Stimulated activated CD8-positive, alpha-beta memory T cell treated with anti-CD3 and anti-CD28 coated beads, Interleukin-4, amount 100 ng/mL, for 24 hours (primary cell): Measurements from ENCODE around the gene RDH8.

Experiments used
- DNase-seq: peaks from one replicate; pipeline ENCODE4 v3.0.0-alpha.2; 2020; ENCODE audit warnings: low read depth

Gene RDH8

DNA sequence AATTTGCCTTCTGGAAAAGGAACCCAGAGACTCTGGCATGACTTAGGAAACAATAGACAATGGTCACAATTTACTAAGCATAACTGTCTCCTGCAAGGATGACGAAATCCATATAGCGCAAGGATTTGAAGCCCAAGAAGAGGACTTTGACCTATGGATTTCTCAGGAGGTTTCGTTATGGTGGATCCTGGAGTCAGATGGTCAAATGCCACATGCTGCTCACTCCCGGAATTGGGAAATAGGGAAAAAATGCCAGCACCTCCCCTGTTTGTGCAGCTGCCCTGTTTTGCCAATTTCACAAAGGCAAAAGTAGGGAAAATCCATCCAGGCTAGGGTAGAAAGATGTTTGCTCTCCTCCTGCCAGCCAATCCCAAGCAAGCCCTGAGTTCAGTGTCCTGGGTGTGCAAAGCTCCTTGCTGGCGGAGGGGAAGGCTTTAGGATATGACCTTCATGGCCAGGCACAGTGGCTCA is 23.4 kb downstream of the RDH8 start:
- DNase-seq = no peak

DNA sequence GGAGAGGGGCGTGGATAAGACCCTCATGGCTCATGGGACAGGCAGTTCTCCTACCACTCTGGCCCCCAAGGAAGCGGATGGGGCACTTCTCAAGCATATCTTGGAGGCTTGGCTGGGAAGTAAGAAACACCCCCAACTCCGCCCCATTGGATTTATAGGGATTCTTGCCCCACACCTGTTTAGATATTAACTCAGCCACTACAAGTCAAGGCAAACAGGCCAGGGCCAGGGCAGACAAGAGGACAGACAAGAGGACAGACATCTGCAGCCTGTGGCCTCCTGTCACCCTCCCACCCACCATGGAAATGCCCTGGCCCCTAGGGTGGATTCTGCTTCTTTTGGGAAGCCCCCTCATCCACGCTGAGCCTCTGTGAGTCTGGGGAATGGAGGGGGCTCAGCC is 24.1 kb downstream of the RDH8 start:
- DNase-seq = no peak

DNA sequence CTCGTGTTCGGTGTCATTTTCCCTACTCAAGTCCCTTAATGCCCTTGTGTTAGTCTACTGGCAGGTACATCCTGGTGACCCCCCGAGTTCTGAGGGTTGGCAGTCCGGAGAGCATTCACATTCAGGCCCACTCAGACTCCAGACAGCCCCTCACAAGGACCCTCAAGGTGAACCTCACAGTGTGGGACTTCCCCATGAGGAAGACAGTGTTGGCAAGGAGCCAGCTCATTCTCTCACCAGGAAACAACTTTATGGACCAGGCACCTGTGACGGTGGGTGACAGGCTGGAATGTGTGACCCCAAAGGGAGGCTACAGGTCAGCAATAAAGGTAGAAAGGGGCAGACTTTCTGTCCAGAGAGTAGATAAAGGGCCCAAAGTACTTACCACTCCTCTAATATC is 24.5 kb downstream of the RDH8 start:
- no peak for DNase-seq

DNA sequence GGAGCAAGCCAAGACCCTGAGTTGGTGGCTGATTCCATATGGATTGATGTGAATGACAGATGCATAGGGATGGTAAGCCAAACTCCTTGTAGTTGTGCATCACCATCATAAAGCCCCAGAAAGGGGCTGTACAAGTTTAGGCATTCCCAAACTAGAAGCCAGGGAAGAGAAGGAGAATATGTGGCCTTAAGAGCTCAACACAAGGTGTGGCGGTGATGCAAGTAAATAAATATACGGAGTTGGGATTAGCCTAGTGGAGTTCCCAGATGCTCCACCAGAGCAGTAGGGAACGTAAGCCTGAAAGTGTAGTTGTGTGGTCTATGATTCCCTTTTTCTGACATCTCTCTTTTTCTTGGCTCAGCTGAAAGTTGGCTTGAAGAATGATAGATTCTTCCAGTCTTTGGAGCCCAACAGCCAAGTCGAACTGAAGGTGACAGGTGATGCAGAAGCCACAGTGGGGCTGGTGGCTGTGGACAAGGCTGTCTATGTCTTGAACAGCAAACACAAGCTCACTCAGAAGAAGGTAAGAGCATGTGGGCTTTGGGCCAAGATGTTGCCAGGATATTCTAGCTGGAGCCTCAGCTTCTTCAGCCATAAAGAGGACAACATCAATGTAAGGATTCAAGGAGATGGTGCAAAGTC is 30.1 kb downstream of the RDH8 start:
- DNase-seq = no peak

GRCh38 chr19:10044390-10044789 is 31.1 kb downstream of the RDH8 start:
- no peak for DNase-seq

GRCh38 chr19:10045371-10045770 is 32.1 kb downstream of the RDH8 start:
- no peak for DNase-seq

DNA sequence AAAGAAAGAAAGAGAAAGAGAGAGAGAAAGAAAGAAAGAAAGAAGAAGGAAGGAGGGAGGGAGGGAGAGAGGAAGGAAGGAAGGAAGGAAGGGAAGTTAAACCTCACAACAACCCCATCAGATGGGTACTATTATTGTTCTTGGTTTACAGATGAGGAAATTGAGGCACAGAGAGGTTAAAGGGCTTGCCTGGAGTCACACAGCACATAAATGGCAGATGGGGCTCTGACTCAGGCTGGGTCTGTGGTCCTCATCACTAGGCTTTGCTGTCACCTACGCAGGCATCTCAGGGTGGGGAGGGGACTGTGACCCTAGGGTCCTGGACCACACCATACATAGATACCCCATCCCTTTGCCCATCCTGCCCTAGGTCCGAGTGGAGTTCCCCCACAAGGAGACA is 36.3 kb downstream of the RDH8 start:
- no peak for DNase-seq

- no peak for DNase-seq
Measured at GRCh38 chr19:10052602-10053360, 39.5 kb downstream of the RDH8 start.

DNA sequence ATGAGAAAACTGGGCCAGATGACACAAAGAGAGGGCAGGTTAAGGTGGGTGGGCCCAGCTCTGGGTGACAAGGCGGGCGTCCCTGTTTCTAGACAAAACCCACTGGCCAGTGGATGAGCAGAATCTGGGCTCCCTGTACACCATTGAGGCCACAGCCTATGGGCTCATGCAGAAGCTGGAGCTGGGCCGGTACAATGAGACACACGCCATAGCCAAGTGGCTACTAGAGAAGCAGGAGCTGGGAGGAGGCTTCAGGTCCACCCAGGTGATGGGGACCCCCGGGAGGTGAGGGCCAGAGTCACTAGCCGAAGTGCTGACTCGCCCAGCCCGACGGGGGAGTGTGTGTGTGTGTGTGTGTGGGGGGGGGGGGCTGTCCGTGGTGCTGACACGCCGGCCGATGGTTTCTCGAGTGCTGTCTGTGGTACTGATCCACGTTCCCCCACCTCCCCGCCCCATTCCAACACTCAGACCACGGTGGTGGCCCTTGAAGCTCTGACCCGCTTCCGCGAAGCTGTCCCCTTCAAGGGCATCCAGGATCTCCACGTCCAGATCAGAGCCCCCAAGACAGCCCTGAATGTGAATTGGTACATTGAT is 48.5 kb downstream of the RDH8 start:
- DNase-seq = no peak

DNA sequence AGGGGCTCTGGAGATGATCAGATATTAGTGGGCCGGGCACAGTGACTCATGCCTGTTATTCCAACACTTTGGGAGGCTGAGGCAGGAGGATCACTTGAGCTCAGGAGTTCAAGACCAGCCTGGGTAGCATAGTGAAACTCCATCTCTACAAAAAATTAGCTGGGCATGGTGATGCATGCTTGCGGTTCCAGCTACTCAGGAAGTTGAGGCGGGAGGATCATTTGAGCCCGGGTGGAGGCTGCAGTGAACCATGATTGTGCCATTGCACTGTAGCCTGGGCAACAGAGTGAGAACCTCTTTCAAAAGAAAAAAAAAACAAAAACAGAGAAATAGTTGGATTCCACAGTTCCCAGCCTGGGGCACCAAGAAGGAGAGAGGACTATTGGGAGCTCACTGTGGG is 54.9 kb downstream of the RDH8 start:
- no peak for DNase-seq

DNA sequence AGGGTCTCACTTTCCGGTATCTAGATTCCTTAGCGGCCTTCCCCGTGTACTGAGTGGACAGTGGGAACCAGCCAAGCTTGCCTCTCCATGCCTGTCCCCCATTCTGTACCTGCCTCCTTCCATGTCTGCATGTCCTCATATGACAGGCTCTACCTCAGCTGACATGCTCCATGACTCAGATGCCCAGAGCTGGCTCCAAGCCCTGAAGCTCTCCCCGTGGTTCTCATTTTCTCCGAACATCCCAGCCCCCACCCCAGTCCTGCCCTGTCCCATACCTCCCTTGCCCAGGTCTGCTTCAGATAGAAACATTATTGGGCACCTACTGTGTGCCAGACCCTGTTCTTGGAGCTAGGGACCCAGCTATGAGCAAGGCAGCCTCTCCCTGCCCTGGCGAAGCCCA is 55.8 kb downstream of the RDH8 start:
- DNase-seq = no peak

GRCh38 chr19:10070730-10071446 is 57.6 kb downstream of the RDH8 start:
- DNase-seq = no peak
